Heart left ventricle (tissue), 16 donors: ENCODE data around the gene EPHB6. TPM values are rescaled to one million over a fixed set of nuclear protein-coding genes. Genes with fewer than 3 reads are reported as not detected.

Source experiments
- ATAC-seq, 4 donors: fragments of 200-7000 bp; cut with Tn5 transposase; one replicate each; pipeline ENCODE4 v1.9.1; 2020 to 2022; ENCODE audit warnings: moderate library complexity in 4 of 4, mild to moderate bottlenecking in 3 of 4, moderate number of reproducible peaks in 1 of 4
- DNase-seq, 5 donors: peaks; one replicate each; pipeline ENCODE4 v3.0.0-alpha.2; 2020
- H3K27ac ChIP-seq, 12 donors: fragments of 200-600 bp; sonication (generic) in 4 of 12; one replicate each; pipeline versions ENCODE4 v1.5.0 to v1.8.0; 2016 to 2022; ENCODE audit warnings: mild to moderate bottlenecking in 2 of 12
- H3K27me3 ChIP-seq, 9 donors: fragments of 200-600 bp; sonication (generic) in 2 of 9; one replicate each; pipeline versions ENCODE4 v1.5.1 to v1.8.0; 2016 to 2022; ENCODE audit warnings: mild to moderate bottlenecking in 3 of 9
- H3K36me3 ChIP-seq, 9 donors: fragments of 200-600 bp; sonication (generic) in 2 of 9; one replicate each; pipeline versions ENCODE4 v1.5.0 to v1.8.0; 2018 to 2022; ENCODE audit warnings: mild to moderate bottlenecking in 2 of 9
- H3K4me1 ChIP-seq, 12 donors: fragments of 200-600 bp; sonication (generic) in 4 of 12; one replicate each; pipeline versions ENCODE4 v1.5.0 to v1.8.0; 2016 to 2022; ENCODE audit warnings: mild to moderate bottlenecking in 3 of 12
- H3K4me3 ChIP-seq, 12 donors: fragments of 200-600 bp; sonication (generic) in 4 of 12; one replicate each; pipeline versions ENCODE4 v1.5.0 to v1.8.0; 2017 to 2022; ENCODE audit warnings: mild to moderate bottlenecking in 9 of 12, moderate library complexity in 4 of 12
- H3K9me3 ChIP-seq, 12 donors: fragments of 200-600 bp; sonication (generic) in 4 of 12; one replicate each; pipeline versions ENCODE4 v1.5.0 to v1.8.0; 2016 to 2022; ENCODE audit warnings: mild to moderate bottlenecking in 1 of 12
- POLR2A ChIP-seq, 2 donors: fragments of 450-650 bp; IDR thresholded peaks; one replicate each; pipeline ENCODE4 v1.6.1; 2017; ENCODE audit warnings: antibody characterized with exemption in 2 of 2, mild to moderate bottlenecking in 2 of 2, moderate library complexity in 2 of 2
- WGBS, 4 donors: extraction: QIAGEN DNeasy Blood & Tissue Kit in 2 of 4; methylation state at CpG; one replicate each; pipeline versions ENCODE4 v1.1.5 to v1.1.7; 2013 to 2018; 5-methylcytosine and 5-hydroxymethylcytosine counted together
- intact Hi-C, 10 donors: fragments of 100-400 bp; cut with DNase I; formaldehyde crosslinking; loops; one replicate each; pipeline versions ENCODE4 v1.11.1 to v1.14.2; 2022
- polyA plus RNA-seq, 2 donors: library from polyadenylated mRNA; stranded (reverse); fragments of 200-250 nt; gene quantifications; one replicate each; pipeline ENCODE4 v1.2.3, GENCODE V29; 2013
- total RNA-seq, 9 donors: library from RNA; depleted of rRNA in 2 of 9; stranded (reverse); fragments of >200 nt in 2 of 9; fragmentation: NEBNext Ultra II Directional in 3 of 9; extraction: Animal tissue kit (Norgen Biotek cat#: 25700) in 3 of 9; gene quantifications; one replicate each; pipeline versions ENCODE4 v1.1.0 to v1.2.4, GENCODE V29; 2016 to 2023
- TF ChIP-seq, protein P1 (sequence below), 12 donors: fragments of 200-600 bp; sonication (generic) in 4 of 12; IDR thresholded peaks; one replicate each; pipeline versions ENCODE4 v1.5.0 to v1.8.0; 2018 to 2022; ENCODE audit warnings: antibody characterized with exemption in 12 of 12, mild to moderate bottlenecking in 5 of 12
- donor health status: ischemic (EF 13 %, LVEDD 7.1; RV severe dilation, severe dysfunction).
- donor health status: healthy with polysubstance abuse.
- donor health status: DM: no; HTN: yes; CAD: no.
- donor health status: DM: no; HTN: no; CAD: no.
- donor health status: ischemic (EF 25% LVEDD 6.9; RV normal size, moderate dysfunction).
- donor health status: ischemic (EF 25% LVEDD 5.7; RV mildly dilated, moderate dysfunction).
- donor health status: healthy.
- donor health status: DM: yes; HTN: yes; CAD: no.
- donor health status: ischemic (EF 35%, LVEDD 5.7; RV mildly dilated, moderate dysfunction).
- donor health status: nonischemic (EF 11% LVEDD 7.7; RV severe dilation, severe dysfunction).
- donor health status: DM: yes; HTN: yes; CAD: no.
- donor health status: PGD.
- donor health status: ischemic (EF 29% LVEDD 5.4; RV normal size, mild dysfunction).
- donor health status: nonischemic (EF 23%, LVEDD 6.1; RV moderate dilation, normal function).

The EPHB6 gene
- total and polyA plus RNA-seq, 11 donors, result 1.5 to 20.3 (median 3.3) TPM

DNA sequence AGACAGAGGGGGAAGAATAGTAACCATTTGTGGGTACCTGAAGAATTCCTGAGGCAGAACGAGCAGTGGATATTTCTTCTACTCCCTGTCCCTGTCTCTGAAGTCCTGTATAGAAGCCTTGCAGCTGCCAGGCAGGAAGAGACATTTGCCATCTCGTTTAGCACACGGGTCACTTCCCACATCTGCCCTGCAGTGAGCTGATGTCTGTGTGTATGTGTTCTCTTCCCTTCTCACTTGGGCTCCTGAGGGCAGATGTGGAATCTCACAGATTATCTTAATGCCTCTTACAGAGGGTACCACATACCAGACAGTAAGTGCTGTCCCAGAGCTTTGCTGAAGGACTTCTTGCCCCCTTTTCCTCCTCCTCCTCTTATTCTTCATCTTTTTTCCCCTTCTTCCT, 44.8 kb downstream of the EPHB6 start:
- ATAC-seq, result no peak
- 24 to 29% (median 27%) methylated on average over 3 of the region's 3 CpGs for WGBS, 4 donors
- Histone ChIP-seq H3K4me1 (no peaks in the 10 kb centered on the region), H3K27ac (no peak overlapping the region), H3K4me3 (no peak overlapping the region), H3K36me3 (no peaks in the 10 kb centered on the region), H3K9me3 (peaks cover 0 to 7% (median 0%) of the 10 kb centered on the region in 12 donors), H3K27me3 (peaks cover 0 to 27% (median 0%) of the 10 kb centered on the region in 9 donors)
- TF ChIP-seq POLR2A (IDR thresholded peaks at IDR 0.05), result no peak
- TF ChIP-seq, protein P1, sequence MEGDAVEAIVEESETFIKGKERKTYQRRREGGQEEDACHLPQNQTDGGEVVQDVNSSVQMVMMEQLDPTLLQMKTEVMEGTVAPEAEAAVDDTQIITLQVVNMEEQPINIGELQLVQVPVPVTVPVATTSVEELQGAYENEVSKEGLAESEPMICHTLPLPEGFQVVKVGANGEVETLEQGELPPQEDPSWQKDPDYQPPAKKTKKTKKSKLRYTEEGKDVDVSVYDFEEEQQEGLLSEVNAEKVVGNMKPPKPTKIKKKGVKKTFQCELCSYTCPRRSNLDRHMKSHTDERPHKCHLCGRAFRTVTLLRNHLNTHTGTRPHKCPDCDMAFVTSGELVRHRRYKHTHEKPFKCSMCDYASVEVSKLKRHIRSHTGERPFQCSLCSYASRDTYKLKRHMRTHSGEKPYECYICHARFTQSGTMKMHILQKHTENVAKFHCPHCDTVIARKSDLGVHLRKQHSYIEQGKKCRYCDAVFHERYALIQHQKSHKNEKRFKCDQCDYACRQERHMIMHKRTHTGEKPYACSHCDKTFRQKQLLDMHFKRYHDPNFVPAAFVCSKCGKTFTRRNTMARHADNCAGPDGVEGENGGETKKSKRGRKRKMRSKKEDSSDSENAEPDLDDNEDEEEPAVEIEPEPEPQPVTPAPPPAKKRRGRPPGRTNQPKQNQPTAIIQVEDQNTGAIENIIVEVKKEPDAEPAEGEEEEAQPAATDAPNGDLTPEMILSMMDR (IDR thresholded peaks at IDR 0.05), result no peak
- no peak for DNase-seq
- intact Hi-C loops, result no loop called here

DNA sequence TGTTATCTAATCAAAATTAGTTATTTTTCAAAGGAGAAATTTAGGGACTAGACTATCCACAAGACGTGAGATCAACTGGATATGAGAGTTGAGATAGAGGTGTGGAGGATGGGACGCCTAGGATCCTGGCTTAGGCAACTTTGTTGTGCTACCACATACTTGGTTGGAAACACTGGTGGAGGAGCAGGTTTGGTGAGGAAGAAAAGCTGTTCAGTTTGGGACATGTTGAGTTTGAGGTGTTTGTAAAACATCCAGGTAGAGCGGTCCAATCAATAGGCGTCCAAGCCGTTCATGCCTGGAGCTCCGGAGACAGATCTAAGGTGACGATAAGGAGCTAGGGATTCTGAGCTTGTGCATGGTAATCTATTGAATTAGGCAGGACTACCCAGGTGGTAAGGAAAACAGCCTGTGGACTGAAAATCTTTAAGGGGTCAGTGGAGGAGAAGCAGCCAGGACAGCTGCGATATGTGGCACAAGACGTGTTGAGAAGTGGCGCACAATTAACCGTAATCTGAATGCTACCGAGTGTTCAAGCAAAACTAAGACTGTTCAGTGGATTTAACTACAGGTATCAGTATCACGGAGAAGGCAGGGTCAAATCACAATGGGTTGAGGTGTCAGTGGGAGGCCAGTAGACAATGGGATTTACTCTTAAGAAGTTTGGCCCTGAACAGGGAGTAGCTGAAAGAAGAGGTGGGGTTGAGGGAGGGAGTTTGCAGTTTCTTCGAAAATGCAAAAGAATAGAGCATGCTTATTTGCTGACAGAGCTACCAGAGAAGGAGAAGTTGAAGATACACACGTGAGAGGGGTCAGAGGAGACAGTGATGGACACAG, 46.8 kb downstream of the EPHB6 start:
- Histone ChIP-seq H3K4me1 (no peaks in the 10 kb centered on the region), H3K9me3 (peaks cover 0 to 7% (median 0%) of the 10 kb centered on the region in 12 donors), H3K27ac (no peak overlapping the region), H3K36me3 (no peaks in the 10 kb centered on the region), H3K4me3 (no peak overlapping the region), H3K27me3 (peaks cover 0 to 15% (median 0%) of the 10 kb centered on the region in 9 donors)
- intact Hi-C loops, result no loop called here
- WGBS, 4 donors, result 77 to 83% (median 80%) methylated on average over 15 of the region's 15 CpGs
- TF ChIP-seq POLR2A (IDR thresholded peaks at IDR 0.05), result no peak
- TF ChIP-seq, protein P1 (IDR thresholded peaks at IDR 0.05), result no peak
- no peak for ATAC-seq
- no peak for DNase-seq

DNA sequence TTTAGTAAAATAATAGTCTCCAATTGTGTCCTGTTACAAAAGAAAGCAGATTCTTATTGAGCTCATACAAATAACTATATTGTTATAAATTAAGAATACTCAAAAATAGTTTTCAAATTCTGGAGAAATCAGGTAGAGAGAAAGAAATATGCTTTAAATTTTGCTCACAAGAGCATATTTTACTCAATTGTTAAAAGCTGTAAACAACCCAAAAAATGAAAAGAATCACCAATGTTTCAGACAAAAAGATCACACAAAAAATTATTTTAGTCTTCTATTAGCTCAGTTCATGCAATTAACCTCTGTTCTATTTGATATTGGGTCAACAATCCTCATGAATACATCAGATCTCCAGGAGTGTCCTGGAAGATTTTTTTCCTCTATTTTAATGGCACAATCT, 49.3 kb downstream of the EPHB6 start:
- ATAC-seq (no peak), DNase-seq (no peak)
- Histone ChIP-seq H3K27ac (no peak overlapping the region), H3K27me3 (peaks cover 0 to 5% (median 0%) of the 10 kb centered on the region in 9 donors), H3K36me3 (no peaks in the 10 kb centered on the region), H3K4me1 (peaks cover 0 to 8% (median 0%) of the 10 kb centered on the region in 12 donors), H3K9me3 (peaks cover 0 to 7% (median 0%) of the 10 kb centered on the region in 12 donors), H3K4me3 (no peak overlapping the region)
- intact Hi-C loops, result no loop called here
- TF ChIP-seq POLR2A (IDR thresholded peaks at IDR 0.05), result no peak
- TF ChIP-seq, protein P1 (IDR thresholded peaks at IDR 0.05), result no peak

DNA sequence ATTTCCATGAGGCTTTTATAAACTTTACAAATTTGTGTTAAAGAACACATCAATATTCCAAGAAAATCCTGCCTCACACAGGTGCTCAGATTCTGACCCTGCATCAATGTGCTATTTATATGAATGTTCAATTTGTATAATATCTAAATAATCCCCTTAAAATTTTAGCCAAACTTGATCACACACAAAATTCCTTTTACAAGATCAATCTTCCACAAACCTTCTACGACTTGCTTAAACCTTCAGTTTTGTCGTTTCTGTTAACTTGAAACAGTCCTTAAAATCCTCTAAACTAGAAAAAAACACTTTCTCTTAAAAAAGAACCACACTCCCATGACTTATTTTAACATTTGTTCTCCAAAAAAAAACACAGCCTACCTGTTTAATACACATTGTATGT, 50.9 kb downstream of the EPHB6 start:
- Histone ChIP-seq H3K27ac (no peak overlapping the region), H3K27me3 (no peaks in the 10 kb centered on the region), H3K4me1 (peaks cover 0 to 21% (median 0%) of the 10 kb centered on the region in 12 donors), H3K9me3 (peaks cover 0 to 7% (median 0%) of the 10 kb centered on the region in 12 donors), H3K4me3 (no peak overlapping the region), H3K36me3 (no peaks in the 10 kb centered on the region)
- intact Hi-C loops, result no loop called here
- no peak for ATAC-seq
- WGBS, 4 donors, result 71 to 80% (median 76%) methylated on average over 2 of the region's 2 CpGs
- TF ChIP-seq, protein P1 (IDR thresholded peaks at IDR 0.05), result no peak
- no peak for TF ChIP-seq POLR2A (IDR thresholded peaks at IDR 0.05)
- no peak for DNase-seq
